NCI-H2227 treated with DMSO at 0.1 percent for 48 hours (cell line): ENCODE results near the gene PKP3.
"Not testable (repeated sequence)": the region's sequence is repeated elsewhere in the genome, so short reads cannot be mapped to it uniquely, and the experiment has no call there.

ENCODE experiments used
- DNase-seq: peaks from one replicate; lab custom pipeline; 2025; lab: John Stamatoyannopoulos, UW

PKP3 gene

GRCh38 chr11:429931-430456, 36.0 kb downstream of the PKP3 start:
- no peak for DNase-seq

GRCh38 chr11:431921-432320, 37.9 kb downstream of the PKP3 start:
- DNase-seq = no peak

- no peak for DNase-seq
These were observed 38.6 kb downstream of the PKP3 start for GRCh38 chr11:432501-433100.

GRCh38 chr11:433111-433510, 39.1 kb downstream of the PKP3 start:
- no peak for DNase-seq

GRCh38 chr11:433641-434040, 39.6 kb downstream of the PKP3 start:
- no peak for DNase-seq

- DNase-seq = no peak
These were observed 40.5 kb downstream of the PKP3 start for GRCh38 chr11:434496-434895.

- DNase-seq = not testable (repeated sequence)
These were observed 41.2 kb downstream of the PKP3 start for GRCh38 chr11:434999-435740.

- DNase-seq = no peak
These were observed 43.3 kb downstream of the PKP3 start for GRCh38 chr11:437228-437870.

- no peak for DNase-seq
These were observed 44.3 kb downstream of the PKP3 start for GRCh38 chr11:438101-438844.

- no peak for DNase-seq
These were observed 45.5 kb downstream of the PKP3 start for GRCh38 chr11:439315-440064.

- DNase-seq = no peak
These were observed 46.3 kb downstream of the PKP3 start for GRCh38 chr11:440065-441042.

GRCh38 chr11:441043-441417, 47.0 kb downstream of the PKP3 start:
- no peak for DNase-seq

- DNase-seq = no peak
These were observed 47.6 kb downstream of the PKP3 start, which contains the start of gene ANO9 for GRCh38 chr11:441418-442274. Gene ANO9 (minus strand): TSS chr11:442011. CDS start chr11:441926, 85 bp downstream.

GRCh38 chr11:442611-443081, 48.6 kb downstream of the PKP3 start:
- DNase-seq = no peak

- no peak for DNase-seq
These were observed 49.7 kb downstream of the PKP3 start for GRCh38 chr11:443542-444199.

- DNase-seq = peak; percentile 59
These were observed 50.6 kb downstream of the PKP3 start for GRCh38 chr11:444396-445144.

- no peak for DNase-seq
These were observed 52.0 kb downstream of the PKP3 start for GRCh38 chr11:445765-446588.
